C1 segment of cervical spinal cord (tissue), 14 donors: ENCODE data around the gene FERMT3.
A peak's percentile ranks its signal among the peaks of the same experiment; 100 is the strongest.

Source experiments
- DNase-seq, 14 donors: peaks; one replicate each; lab custom pipeline; 2025; lab: John Stamatoyannopoulos, UW

Gene FERMT3

GRCh38 chr11:64262271-64263002 lies 55.9 kb downstream of the FERMT3 start:
- DNase-seq = no peak

GRCh38 chr11:64263021-64263946 lies 56.8 kb downstream of the FERMT3 start:
- DNase-seq = no peak

GRCh38 chr11:64263947-64264317 lies 57.4 kb downstream of the FERMT3 start:
- DNase-seq = no peak

- DNase-seq = no peak
Measured at GRCh38 chr11:64264371-64264852, 57.9 kb downstream of the FERMT3 start.

- DNase-seq = no peak
Measured at GRCh38 chr11:64265176-64266160, 58.9 kb downstream of the FERMT3 start.

GRCh38 chr11:64266339-64266738 lies 59.8 kb downstream of the FERMT3 start:
- no peak for DNase-seq

GRCh38 chr11:64267207-64267945 lies 60.9 kb downstream of the FERMT3 start:
- no peak for DNase-seq

GRCh38 chr11:64268025-64268892 lies 61.7 kb downstream of the FERMT3 start:
- DNase-seq = peak in 5 of 14 donors; percentile 17 to 76 (median 37)

GRCh38 chr11:64268893-64269539 lies 62.5 kb downstream of the FERMT3 start:
- peak in 6 of 14 donors; percentile 61 to 78 (median 64) for DNase-seq

- DNase-seq = peak; percentile 68 to 100 (median 98)
Measured at GRCh38 chr11:64269540-64270220, 63.2 kb downstream of the FERMT3 start.
